ENCODE results near the gene FAM50B. TPM values are rescaled to one million over a fixed set of nuclear protein-coding genes. Genes with fewer than 3 reads are reported as not detected.

The FAM50B gene
- total RNA-seq, 4 donors from 2014 or later = 12.5 to 26.6 (median 17.6) TPM

DNA sequence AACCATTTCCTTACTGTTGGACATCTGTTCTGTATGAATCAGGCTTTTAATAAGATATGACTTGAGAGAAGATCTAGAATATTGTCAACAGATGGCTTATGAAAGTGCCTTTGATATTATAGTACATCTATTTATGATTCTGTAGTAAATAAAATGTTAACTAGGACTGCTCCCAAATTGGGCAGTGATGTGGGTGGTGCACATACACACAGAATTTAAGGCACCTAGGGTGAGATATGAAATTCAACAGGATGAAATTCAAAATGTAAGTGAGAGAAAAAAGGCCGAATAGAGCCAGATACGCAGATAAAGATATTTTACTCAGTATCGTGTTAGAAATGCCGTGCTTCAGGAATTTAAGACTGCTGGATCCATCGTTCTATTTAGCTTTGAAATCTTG is 26.3 kb downstream of the FAM50B start:
- no peaks in the 10 kb centered on the region for H3K36me3 ChIP-seq
- no peak overlapping the region for H3K4me3 ChIP-seq
- no peaks in the 10 kb centered on the region for H3K9me3 ChIP-seq

GRCh38 chr6:3876101-3876500 is 26.9 kb downstream of the FAM50B start:
- intact Hi-C loops (cut with DNase I) = no loop called here
- H3K4me1 ChIP-seq = peaks cover 0 to 3% (median 0%) of the 10 kb centered on the region in 4 donors
- no peak overlapping the region for H3K4me3 ChIP-seq
- WGBS = 82% methylated on average over 10 of the region's 10 CpGs
- H3K27ac ChIP-seq (replicated peaks in 1 of 4) = peak overlapping the region in 1 of 4 donors; percentile 66
- H3K27me3 ChIP-seq = no peaks in the 10 kb centered on the region
- TF ChIP-seq, protein P1, sequence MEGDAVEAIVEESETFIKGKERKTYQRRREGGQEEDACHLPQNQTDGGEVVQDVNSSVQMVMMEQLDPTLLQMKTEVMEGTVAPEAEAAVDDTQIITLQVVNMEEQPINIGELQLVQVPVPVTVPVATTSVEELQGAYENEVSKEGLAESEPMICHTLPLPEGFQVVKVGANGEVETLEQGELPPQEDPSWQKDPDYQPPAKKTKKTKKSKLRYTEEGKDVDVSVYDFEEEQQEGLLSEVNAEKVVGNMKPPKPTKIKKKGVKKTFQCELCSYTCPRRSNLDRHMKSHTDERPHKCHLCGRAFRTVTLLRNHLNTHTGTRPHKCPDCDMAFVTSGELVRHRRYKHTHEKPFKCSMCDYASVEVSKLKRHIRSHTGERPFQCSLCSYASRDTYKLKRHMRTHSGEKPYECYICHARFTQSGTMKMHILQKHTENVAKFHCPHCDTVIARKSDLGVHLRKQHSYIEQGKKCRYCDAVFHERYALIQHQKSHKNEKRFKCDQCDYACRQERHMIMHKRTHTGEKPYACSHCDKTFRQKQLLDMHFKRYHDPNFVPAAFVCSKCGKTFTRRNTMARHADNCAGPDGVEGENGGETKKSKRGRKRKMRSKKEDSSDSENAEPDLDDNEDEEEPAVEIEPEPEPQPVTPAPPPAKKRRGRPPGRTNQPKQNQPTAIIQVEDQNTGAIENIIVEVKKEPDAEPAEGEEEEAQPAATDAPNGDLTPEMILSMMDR (IDR thresholded peaks at IDR 0.05) = no peak
- TF ChIP-seq POLR2AphosphoS5 (IDR thresholded peaks at IDR 0.05) (peak in 1 of 2 donors; percentile 29), EP300 (IDR thresholded peaks at IDR 0.05) (peak; percentile 53)
- no peak for DNase-seq (ENCODE audit: extremely low spot score)
- H3K9me3 ChIP-seq = no peaks in the 10 kb centered on the region
- no peaks in the 10 kb centered on the region for H3K36me3 ChIP-seq

More for the DNA sequence above, 26.3 kb downstream of the FAM50B start:
- H3K4me1 ChIP-seq = peaks cover 0 to 3% (median 0%) of the 10 kb centered on the region in 4 donors
- intact Hi-C loops (cut with DNase I) = no loop called here
- peak overlapping the region in 1 of 4 donors; percentile 55 for H3K27ac ChIP-seq (replicated peaks in 1 of 4)
- H3K27me3 ChIP-seq = no peaks in the 10 kb centered on the region
- 91% methylated on average over 5 of the region's 5 CpGs for WGBS
- TF ChIP-seq POLR2AphosphoS5 (IDR thresholded peaks at IDR 0.05) = no peak
- no peak for TF ChIP-seq POLR2A (IDR thresholded peaks at IDR 0.05; ENCODE audit: low read depth)
- TF ChIP-seq, protein P1 (IDR thresholded peaks at IDR 0.05) = no peak
- no peak for TF ChIP-seq EP300 (IDR thresholded peaks at IDR 0.05)
- no peak for DNase-seq (ENCODE audit: extremely low spot score)

GRCh38 chr6:3876866-3877265 is 27.7 kb downstream of the FAM50B start:
- no peaks in the 10 kb centered on the region for H3K27me3 ChIP-seq
- WGBS = 77% methylated on average over 4 of the region's 4 CpGs
- DNase-seq (ENCODE audit: extremely low spot score) = no peak
- TF ChIP-seq POLR2AphosphoS5 (IDR thresholded peaks at IDR 0.05) (no peak), POLR2A (IDR thresholded peaks at IDR 0.05; ENCODE audit: low read depth) (no peak), EP300 (IDR thresholded peaks at IDR 0.05) (no peak)
- TF ChIP-seq, protein P1 (IDR thresholded peaks at IDR 0.05) = no peak
- H3K4me3 ChIP-seq = no peak overlapping the region
- peaks cover 0 to 3% (median 0%) of the 10 kb centered on the region in 4 donors for H3K4me1 ChIP-seq
- H3K36me3 ChIP-seq = no peaks in the 10 kb centered on the region
- intact Hi-C loops (cut with DNase I) = no loop called here
- peak overlapping the region in 1 of 4 donors; percentile 66 for H3K27ac ChIP-seq (replicated peaks in 1 of 4)
- no peaks in the 10 kb centered on the region for H3K9me3 ChIP-seq

DNA sequence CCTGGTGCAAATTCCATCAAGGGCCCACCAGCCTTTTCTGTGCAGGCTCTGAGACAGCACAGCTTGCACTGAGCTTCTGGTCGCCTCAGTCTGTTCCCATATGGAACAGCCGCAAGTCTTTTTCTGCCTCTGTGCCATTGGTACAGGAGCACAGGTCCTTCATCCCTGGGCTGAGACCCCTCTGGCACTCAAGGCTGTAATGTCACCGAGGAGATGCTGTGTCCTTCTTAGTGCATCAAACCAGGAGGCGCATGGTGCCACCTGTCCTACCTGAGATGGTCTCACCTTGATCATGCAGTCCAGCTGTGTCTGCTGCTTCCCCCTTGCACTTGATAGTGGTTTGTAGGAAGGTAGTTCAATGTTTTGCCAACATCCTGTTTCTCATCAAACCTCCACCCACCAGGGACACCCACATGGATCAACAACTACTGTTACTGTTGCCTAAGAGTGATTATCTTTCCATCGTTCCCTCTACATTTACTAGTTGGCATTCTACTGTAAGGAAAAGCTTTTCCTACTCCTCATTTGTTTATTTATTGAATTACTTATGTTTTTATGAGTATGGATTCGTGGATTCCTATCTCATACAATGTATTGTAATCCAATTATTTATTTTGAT is 29.0 kb downstream of the FAM50B start:
- intact Hi-C loops (cut with DNase I) = no loop called here
- H3K4me1 ChIP-seq = peaks cover 0 to 6% (median 3%) of the 10 kb centered on the region in 4 donors

More for the DNA sequence above, 29.0 kb downstream of the FAM50B start:
- TF ChIP-seq POLR2AphosphoS5 (IDR thresholded peaks at IDR 0.05) (no peak), POLR2A (IDR thresholded peaks at IDR 0.05; ENCODE audit: low read depth) (no peak), EP300 (IDR thresholded peaks at IDR 0.05) (no peak)
- TF ChIP-seq, protein P1 (IDR thresholded peaks at IDR 0.05) = no peak
- Histone ChIP-seq H3K9me3 (no peaks in the 10 kb centered on the region), H3K4me3 (no peak overlapping the region), H3K36me3 (no peaks in the 10 kb centered on the region), H3K27me3 (no peaks in the 10 kb centered on the region), H3K27ac (replicated peaks in 1 of 4) (no peak overlapping the region)
- WGBS = 81% methylated on average over 6 of the region's 6 CpGs
- DNase-seq (ENCODE audit: extremely low spot score) = no peak
